KMS-11 (cell line): ENCODE measurements around the gene CHRM2.

Experiments
- H2AFZ ChIP-seq: fragments of 200-600 bp; sonication (generic); 2 replicates; pipeline ENCODE4 v1.6.1; 2016; ENCODE audit warnings: antibody characterized with exemption, mixed run types, low read depth
- H3K27ac ChIP-seq: fragments of 200-600 bp; sonication (generic); 2 replicates; pipeline ENCODE4 v1.6.1; 2016; ENCODE audit warnings: mild to moderate bottlenecking, mixed run types
- H3K27me3 ChIP-seq: fragments of 200-600 bp; sonication (generic); 2 replicates; pipeline ENCODE4 v1.6.1; 2017; ENCODE audit warnings: mild to moderate bottlenecking, low read depth, mixed run types, moderate library complexity; ENCODE audit not compliant: insufficient read depth
- H3K36me3 ChIP-seq: fragments of 200-600 bp; sonication (generic); 2 replicates; pipeline ENCODE4 v1.6.1; 2017; ENCODE audit warnings: mild to moderate bottlenecking, mixed run types; ENCODE audit not compliant: insufficient read depth
- H3K4me1 ChIP-seq: fragments of 200-600 bp; sonication (generic); 2 replicates; pipeline ENCODE4 v1.6.1; 2016; ENCODE audit warnings: mild to moderate bottlenecking, low read depth, mixed run types; ENCODE audit not compliant: poor library complexity, severe bottlenecking
- H3K4me2 ChIP-seq: fragments of 200-600 bp; sonication (generic); 2 replicates; pipeline ENCODE4 v1.7.0; 2016; ENCODE audit warnings: mild to moderate bottlenecking, mixed run types
- H3K4me3 ChIP-seq: fragments of 200-600 bp; sonication (generic); IDR thresholded peaks from 2 replicates; pipeline ENCODE4 v1.6.1; 2017; ENCODE audit warnings: low read depth, low read length, mixed read lengths; ENCODE audit not compliant: insufficient read depth
- H3K79me2 ChIP-seq: fragments of 200-600 bp; sonication (generic); 2 replicates; pipeline ENCODE4 v1.6.1; 2016; ENCODE audit warnings: low read depth, mixed run types; ENCODE audit not compliant: insufficient read depth
- H3K9ac ChIP-seq: fragments of 200-600 bp; sonication (generic); 2 replicates; pipeline ENCODE4 v1.6.1; 2016; ENCODE audit warnings: mild to moderate bottlenecking, mixed run types
- H4K20me1 ChIP-seq: fragments of 200-600 bp; sonication (generic); 2 replicates; pipeline ENCODE4 v1.6.1; 2016; ENCODE audit warnings: mild to moderate bottlenecking, mixed run types; ENCODE audit not compliant: insufficient read depth
- CTCF ChIP-seq: fragments of 200-600 bp; sonication (generic); conservative IDR thresholded peaks from 2 replicates; pipeline ENCODE4 v1.6.1; 2017; ENCODE audit warnings: low read depth, mild to moderate bottlenecking, antibody characterized with exemption, low read length, moderate library complexity, mixed read lengths

The CHRM2 gene

GRCh38 chr7:137069249-137069963 lies 201.0 kb downstream of the CHRM2 start:
- no peak for TF ChIP-seq CTCF
- Histone ChIP-seq H3K27me3 (no peaks in the 10 kb centered on the region), H3K4me1 (no peaks in the 10 kb centered on the region), H3K9ac (no peak overlapping the region), H4K20me1 (no peaks in the 10 kb centered on the region), H3K27ac (no peak overlapping the region), H3K4me3 (no peak overlapping the region), H3K4me2 (no peak overlapping the region), H3K36me3 (no peaks in the 10 kb centered on the region), H3K79me2 (no peaks in the 10 kb centered on the region), H2AFZ (no peak overlapping the region)
